Fibroblast of skin of abdomen (primary cell): Measurements from ENCODE around the gene DAG1.

Source experiments
- DNase-seq: peaks from one replicate; pipeline ENCODE4 v3.0.0-alpha.2; 2013

DAG1 gene

GRCh38 chr3:49518441-49518840 lies 48.4 kb downstream of the DAG1 start:
- no peak for DNase-seq

- DNase-seq: no peak
Measured at GRCh38 chr3:49519296-49519695, 49.2 kb downstream of the DAG1 start.

GRCh38 chr3:49519916-49520385 lies 49.9 kb downstream of the DAG1 start:
- no peak for DNase-seq

GRCh38 chr3:49523756-49524747 lies 54.0 kb downstream of the DAG1 start:
- DNase-seq: no peak

GRCh38 chr3:49529567-49529966 lies 59.5 kb downstream of the DAG1 start:
- no peak for DNase-seq

GRCh38 chr3:49530231-49530630 lies 60.2 kb downstream of the DAG1 start:
- DNase-seq: no peak

- DNase-seq: no peak
Measured at GRCh38 chr3:49530701-49531100, 60.6 kb downstream of the DAG1 start.

GRCh38 chr3:49531218-49531617 lies 61.2 kb downstream of the DAG1 start:
- DNase-seq: no peak

GRCh38 chr3:49531715-49532114 lies 61.6 kb downstream of the DAG1 start:
- DNase-seq: no peak

GRCh38 chr3:49533031-49533430 lies 63.0 kb downstream of the DAG1 start:
- no peak for DNase-seq

GRCh38 chr3:49533786-49534519 lies 63.9 kb downstream of the DAG1 start:
- DNase-seq: no peak

GRCh38 chr3:49534581-49535441 lies 64.7 kb downstream of the DAG1 start:
- DNase-seq: no peak

GRCh38 chr3:49535971-49536874 lies 66.2 kb downstream of the DAG1 start:
- no peak for DNase-seq

GRCh38 chr3:49536875-49537533 lies 66.9 kb downstream of the DAG1 start:
- DNase-seq: no peak

- peak; percentile 93 for DNase-seq
Measured at GRCh38 chr3:49539659-49540560, 69.8 kb downstream of the DAG1 start.

- DNase-seq: no peak
Measured at GRCh38 chr3:49552087-49552486, 82.0 kb downstream of the DAG1 start.

GRCh38 chr3:49553324-49553691 lies 83.2 kb downstream of the DAG1 start:
- DNase-seq: peak; percentile 31

GRCh38 chr3:49553692-49554632 lies 83.9 kb downstream of the DAG1 start, which contains the start of gene BSN:
Gene BSN, plus strand, starts transcription at chr3:49554477. Its CDS starts 126 bp downstream, at chr3:49554603.
- DNase-seq: peak; percentile 90
